Mesenteric fat pad (tissue), 1 donor: ENCODE measurements around the gene SCAMP1. TPM values are rescaled to one million over a fixed set of nuclear protein-coding genes. Genes with fewer than 3 reads are reported as not detected.

ENCODE experiments used
- DNase-seq: peaks from one replicate; pipeline ENCODE4 v3.0.0-alpha.2; 2020; ENCODE audit warnings: low spot score
- total RNA-seq: library from RNA; stranded (reverse); fragmentation: NEBNext Ultra II Directional; extraction: Animal tissue kit (Norgen Biotek cat#: 25700); gene quantifications from one replicate; pipeline ENCODE4 v1.2.1, GENCODE V29; 2021
- donor health status: DM: yes; HTN: yes; CAD: no.

SCAMP1 gene
- total RNA-seq, 1 donor from 2014 or later = 33.8 TPM

DNA sequence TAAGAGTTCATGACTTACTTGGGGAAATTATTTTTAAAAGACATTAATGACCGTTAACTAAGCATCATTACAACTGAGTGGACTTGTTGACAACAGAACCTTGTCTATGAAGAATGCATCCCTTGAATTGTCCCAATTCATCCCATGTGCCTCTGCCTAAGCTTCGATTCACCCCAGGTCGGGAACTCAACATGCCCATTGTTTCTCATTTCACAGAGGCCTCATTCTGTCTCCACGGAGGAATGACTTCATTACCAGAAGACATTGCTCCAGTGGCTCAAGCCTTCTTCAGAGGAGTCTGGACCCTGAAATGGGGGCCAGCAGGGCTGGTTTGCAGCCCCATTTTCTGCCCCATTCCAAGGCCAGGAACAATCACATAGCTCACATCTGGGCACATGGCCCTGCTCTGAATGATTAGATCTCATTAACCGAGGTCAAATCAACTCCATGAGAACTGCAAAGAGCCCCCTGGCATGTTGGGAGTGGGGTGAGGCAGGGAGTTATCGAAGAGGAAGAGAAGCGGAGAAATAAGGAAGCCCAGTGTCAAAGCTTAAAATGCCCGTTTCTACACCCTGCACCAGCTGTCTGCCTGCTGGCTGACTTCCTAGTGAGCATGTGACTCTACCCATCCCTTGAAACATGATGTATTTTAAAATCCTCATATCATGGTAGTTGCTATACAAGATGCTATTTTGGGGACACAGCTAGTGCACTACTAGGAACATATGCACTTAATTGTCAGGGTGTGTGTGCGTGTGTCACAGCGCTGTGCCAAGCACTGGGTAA, 150.9 kb downstream of the SCAMP1 start:
- no peak for DNase-seq

DNA sequence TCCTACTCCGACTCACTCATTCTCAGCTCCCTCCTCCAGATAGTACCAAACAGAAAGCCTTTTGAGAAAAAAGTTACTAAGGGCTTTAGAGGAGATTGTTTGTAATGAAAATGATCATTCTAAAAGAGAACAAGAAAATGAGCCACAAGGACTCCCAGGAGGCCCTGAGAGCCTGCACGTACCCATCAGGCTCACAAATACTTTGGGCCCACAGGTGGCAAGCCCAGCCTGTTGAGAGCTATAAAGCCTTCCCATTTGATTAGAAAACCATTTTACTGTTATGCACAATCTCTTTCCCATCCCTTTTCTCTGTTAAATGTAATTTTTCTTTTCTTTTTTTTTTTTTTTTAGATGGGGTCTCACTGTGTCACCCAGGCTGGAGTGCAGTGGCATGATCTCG, 152.0 kb downstream of the SCAMP1 start:
- DNase-seq = no peak

DNA sequence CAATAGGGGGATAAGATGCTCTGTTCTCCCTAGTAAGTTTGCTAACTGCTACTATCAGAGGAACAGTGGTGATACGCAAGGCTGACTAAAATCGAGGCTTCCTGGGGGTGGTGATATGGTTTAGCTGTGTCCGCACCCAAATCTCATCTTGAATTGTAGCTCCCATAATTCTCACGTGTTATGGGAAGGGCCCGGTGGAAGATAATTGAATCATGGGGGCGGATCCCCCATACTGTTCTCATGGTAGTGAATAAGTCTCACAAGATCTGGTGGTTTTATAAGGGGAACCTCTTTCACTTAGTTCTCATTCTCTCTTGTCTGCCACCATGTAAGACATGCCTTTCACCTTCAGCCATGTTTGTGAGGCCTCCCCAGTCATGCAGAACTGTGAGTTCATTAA, 153.0 kb downstream of the SCAMP1 start:
- DNase-seq = no peak

DNA sequence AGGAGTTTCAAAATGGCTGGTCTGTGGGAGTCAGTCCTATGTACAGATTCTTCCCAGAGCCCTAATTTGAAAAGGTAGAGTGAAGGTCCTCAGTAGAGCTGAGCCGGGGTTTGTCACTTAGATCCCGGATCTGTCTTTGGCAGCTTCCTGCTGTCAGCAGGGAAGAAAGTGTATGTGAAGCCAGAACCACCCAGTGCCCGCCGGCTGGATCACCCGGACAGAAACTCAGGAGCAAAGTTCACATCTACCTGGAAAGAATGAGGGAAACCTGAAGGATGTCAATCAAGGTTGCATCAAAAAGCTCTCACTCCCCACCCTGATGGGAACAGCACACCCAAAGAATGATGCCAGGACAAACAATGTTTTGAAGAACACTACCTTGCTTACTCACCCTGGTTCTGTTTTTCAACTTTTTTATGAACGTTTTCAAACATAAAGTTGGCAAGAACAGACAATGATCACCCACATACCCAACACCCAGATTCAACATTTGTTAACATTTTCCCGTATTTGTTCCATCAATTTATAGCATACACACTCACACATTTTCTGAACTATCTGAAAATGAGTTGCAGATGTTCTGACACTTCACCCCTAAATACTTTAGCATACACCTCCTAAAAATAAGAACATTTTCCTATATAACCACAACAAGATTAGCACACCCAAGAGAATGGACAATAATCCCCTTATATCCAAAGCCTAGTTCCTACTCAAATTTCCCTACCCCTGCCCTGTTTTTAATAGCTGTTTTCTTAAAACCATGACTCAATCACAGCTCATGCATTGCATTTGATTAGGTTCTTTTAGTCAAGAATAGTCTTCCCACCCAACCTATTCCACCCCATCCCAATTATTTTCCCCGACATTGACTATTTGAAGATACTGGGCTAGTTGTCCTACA, 154.3 kb downstream of the SCAMP1 start:
- no peak for DNase-seq

DNA sequence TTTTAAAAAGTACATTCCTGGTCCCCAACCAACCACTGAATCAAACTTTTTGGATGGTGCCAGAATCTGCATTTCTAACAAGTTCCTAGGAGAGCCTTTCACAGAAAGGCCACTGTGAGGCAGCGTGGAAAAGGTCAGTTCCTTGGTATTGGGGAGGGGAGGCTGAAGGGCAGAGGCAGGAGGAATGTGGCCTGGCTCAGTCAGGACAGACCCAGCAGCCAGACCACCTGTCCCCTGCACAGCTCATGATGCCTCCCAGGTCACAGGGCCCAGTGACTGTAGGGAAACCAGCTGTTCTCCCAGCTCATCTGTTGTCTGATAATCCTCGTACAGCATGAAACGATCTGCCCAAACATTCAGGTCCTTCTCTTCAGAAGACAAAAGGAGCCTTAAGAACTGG, 155.3 kb downstream of the SCAMP1 start:
- no peak for DNase-seq

DNA sequence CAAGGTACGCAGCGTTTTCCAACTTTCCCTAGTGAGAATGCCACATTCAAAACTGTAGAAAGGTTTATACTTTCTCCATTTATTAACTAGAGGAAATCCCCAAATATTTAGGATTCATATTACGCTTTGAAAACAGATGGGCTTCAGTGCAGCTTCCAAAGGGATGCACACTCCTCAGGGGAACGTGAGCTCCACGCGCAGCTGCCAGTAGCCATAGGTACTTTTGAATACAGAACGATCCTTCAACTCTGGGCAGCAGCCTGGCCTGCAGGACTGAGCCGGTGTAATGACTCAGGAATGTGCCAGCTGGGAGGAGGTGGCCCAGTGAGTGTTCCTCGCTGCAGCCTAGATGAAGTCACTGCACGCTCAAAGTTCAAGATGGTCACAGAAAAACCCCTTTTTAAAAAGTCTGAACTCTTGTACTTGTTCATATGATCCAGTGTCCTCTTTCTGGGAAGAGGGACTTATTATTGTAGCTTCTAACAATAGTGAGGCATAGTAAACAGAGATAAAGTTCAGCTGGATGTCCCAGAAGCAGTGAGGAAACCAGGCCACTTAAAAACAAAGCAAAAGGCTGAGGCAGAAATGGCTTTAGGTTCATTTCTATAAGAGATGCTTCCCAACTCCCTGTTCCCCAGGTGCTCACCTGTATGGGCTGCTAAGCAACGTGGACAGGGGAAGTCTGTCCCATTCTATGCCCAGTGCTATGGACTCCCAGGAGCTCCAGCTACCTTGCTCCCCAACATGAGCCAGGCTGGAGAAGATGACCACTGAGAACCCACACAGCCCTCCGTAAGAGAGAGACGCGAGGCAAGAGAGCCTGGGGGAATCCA, 158.2 kb downstream of the SCAMP1 start:
- DNase-seq = no peak

DNA sequence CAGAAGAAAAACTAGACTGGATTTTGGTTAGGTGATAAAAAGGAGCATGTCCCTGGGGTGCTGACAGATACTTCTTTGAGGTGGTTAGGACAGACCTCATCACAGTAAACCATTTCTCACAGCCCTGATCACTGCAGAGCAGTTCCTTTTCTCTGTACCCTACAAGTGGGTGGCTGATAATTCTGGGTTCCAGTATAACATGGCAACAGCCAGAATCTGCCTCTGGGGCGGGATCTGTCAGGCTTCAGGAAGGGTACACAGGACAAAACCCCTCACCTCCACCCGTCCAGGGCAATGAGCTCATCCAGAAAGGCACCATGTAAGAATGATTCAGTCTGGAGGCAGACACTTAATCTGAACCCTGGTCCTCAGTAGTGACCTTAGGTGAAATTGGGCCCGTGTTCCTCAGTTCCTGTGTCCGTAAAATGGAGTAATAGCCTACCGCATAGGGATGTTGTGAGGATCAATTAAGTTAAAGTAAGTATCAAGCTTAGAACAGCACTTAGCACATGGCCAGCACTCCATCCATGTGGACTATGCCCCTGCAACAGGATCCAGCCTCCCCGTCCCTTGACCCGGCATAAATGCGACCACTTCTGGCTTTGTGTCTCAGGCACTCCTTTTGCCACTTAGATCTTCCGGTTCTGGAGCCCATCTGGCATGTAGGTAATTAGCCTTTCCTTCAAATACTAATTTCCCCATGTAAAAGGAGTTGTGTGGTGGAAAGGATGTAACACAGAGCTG, 159.0 kb downstream of the SCAMP1 start:
- no peak for DNase-seq

DNA sequence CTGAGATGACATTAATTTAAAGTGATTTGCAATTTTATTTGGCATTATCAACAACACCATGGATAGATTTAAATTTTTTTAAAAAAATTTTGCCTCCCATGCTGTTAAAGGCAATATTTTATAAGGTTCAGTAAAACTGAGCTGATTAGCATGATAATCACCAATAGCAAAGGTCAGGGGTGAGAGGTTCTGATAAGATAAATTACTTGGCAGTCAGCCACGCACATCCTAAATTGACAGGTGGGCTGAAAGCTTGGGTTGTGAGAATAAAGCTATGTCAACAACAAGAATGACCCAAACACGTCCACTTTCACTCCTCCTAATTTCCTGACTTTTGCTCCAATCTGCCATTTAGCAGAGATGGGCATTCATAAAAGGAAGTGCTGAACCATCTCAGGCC, 161.0 kb downstream of the SCAMP1 start:
- DNase-seq = no peak

DNA sequence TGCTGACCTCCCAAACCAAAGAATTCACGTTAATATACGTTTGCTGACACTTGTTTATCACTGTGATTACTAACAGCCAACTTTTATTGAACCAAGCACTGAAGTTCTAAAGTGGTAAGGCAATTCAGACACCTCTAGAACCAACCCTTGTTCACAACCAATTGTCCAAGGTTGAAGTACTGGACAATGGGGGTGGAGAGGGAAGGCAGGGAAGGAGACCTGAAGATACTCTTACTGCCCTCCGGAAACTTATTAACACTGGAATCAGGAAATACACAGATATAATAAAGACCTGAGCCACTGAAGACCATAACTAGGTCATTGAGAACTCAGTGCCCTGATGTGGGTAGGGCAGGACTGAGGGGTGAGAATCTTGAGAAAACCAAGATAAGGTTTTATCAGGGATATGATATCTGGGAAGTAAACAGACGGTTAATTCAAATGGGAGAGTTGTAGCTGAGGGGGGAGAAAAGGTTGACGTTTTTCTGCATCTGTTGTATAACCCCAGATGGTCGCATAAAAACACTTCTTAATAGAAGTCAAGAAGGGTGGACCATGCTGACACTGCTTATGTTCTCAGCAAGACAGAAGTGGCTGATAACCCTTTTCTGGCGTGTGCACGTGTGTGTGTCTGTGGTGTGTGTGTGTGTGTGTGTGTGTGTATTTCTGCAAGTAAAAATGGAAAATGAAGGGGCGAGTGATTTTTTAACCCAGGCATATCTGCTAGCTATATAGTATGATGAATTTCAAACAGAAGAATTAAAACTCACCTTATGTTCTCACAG, 162.3 kb downstream of the SCAMP1 start:
- DNase-seq = no peak

DNA sequence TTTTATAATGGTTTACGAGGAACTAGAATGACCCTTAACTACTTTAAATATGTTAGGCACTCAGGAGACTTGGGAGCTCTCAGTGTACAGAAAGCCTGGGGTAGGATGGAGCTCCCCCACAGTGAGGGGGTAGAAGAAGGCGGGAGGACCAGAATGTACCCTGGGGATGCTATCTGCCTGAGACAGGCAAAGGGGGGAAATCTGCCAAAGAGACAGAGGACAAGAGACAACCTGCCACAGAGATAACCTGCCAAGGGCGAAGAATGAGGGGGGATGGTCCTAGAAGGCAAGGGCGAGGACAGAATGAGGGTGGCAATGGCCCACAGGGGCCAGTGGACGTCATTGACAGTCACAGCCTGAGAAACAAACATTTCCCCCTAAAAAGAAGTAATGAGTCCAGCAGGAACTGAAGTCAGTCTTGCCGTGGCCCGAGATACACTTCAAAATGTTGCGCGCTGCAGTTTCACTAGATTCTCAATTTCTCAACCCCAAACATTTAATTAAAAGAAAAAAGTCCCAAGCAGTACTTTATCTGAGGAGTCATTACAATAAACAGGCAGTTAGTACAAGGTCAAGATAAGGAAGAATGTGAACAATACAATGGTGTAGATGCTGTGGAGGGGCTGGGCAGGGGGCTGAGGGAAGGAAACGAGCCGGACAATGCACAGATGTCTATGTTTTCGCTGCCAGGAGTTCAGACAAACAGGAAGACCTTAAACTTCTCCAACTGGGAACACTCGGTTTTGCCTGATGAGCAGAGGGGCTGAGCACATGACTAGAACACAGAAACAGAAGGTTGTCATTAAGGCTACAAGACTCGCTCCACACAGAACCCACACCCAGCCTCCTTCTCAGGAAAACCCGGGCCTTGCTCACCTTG, 163.1 kb downstream of the SCAMP1 start:
- DNase-seq = no peak

DNA sequence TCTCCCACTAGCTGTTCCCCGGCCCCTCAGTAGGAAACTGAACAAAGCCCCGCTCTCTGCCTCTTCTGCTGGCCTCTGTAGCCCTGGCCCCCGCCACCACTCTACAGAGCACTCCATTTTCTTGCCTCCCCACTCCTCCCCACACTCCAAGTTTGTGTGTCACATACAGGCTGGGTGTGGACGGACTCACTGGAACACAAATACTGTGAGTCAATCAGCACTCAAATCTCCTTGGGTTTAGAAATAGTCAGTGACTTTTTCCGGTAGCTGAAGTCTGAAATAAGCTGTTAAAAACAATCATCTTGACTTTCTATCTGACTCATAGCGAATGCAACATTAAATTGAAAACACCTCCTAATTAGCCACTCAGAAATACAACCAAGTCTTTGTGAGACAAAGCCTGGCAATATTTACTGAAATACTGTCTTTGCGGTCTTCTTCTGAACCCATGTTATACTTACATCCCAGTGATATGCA, 165.7 kb downstream of the SCAMP1 start:
- no peak for DNase-seq

DNA sequence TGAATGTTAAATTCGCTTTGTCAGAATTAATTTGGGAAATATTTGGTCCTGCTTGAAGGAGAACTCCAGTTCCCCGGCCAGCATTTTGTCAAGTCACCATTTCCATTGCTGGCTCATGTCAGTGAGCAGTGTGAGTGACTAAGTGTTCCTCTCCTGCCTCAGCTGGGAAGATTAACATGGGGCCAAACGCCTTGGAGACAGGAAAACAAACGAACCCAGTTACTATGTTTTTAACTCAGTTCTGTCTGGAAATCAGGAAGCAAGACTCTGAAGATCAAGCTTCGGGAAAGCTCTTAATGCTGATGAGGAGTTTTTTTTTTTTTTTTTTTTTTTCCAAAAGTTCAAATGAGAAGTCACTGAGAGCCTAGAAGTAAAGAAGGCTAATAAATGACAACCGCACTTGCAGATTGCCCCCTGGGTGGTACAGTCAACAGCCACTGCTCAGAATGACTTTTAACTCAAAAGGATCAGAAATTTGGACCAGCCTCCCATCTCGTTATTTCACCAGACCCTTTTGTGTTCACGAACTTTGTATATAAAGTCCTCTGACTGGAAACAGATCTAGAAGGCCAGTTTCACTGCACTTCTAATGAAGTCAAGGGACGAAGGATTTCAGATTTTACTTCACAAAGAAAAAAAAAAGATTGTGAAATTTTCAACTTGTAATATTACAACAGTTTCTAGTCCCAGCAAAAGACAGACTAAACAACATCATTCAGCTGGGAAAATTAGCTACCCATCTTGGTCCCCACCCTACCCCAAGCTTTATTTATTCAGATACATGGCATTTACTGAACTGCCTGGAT, 166.8 kb downstream of the SCAMP1 start:
- DNase-seq = no peak

DNA sequence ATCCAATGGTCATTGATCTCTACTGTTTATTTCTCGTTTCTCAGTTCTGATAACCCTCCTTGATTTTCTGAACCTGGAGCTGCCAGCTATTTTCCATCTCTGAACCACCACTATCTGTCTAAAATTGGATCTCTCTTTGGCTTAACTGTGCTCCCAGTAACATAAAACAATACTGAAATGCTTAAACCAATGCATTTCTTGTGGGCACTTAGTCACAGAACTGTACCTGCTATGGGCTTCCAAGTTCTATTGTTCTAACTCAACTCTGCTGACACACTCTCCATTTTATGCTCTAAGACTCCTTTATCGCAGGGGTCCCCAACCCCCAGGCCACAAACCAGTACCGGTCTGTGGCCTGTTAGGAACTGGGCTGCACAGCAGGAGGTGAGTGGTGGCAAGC, 167.5 kb downstream of the SCAMP1 start:
- no peak for DNase-seq

Other genes with a start within 250 kb of the SCAMP1 start
- 39.8 TPM for gene AP3B1, start 65.9 kb upstream of the SCAMP1 start, total RNA-seq